IMR-90 (cell line): ENCODE data around the gene FGF12. TPM values are rescaled to one million over a fixed set of nuclear protein-coding genes. Genes with fewer than 3 reads are reported as not detected.

Experiments
- ATAC-seq: fragments of 200-7000 bp; cut with Tn5 transposase; 2 replicates; pipeline ENCODE4 v1.9.1; 2020; ENCODE audit warnings: low read depth, mild to moderate bottlenecking, moderate library complexity
- BruUV-seq: library from RNA; stranded (reverse); fragments of 400-500 nt; replicated peaks from 2 replicates; lab custom pipeline; 2021; lab: Mats Ljungman, UMichigan
- CTCF ChIA-PET: fragments of 300-600 bp; formaldehyde crosslinking; extraction: SDS; loops from one replicate; lab custom pipeline; 2021; ENCODE audit warnings: antibody characterized with exemption; lab: Yijun Ruan, JAX
- POLR2A ChIA-PET: fragments of 300-600 bp; sonication (Branson Sonifier 250); formaldehyde crosslinking; loops from one replicate; lab custom pipeline; 2022; ENCODE audit warnings: antibody characterized with exemption; ENCODE audit not compliant: unreplicated experiment; lab: Charles Lee
- DNase-seq: peaks from one replicate; pipeline ENCODE4 v3.0.0; 2013
- H2AFZ ChIP-seq: replicated peaks from 2 replicates; pipeline ENCODE3; 2013; ENCODE audit warnings: low read length, mild to moderate bottlenecking; ENCODE audit not compliant: poor library complexity
- H2AK5ac ChIP-seq: 2 replicates; pipeline ENCODE4 v1.6.1; 2013; ENCODE audit warnings: low read depth, low read length, inconsistent platforms
- H2AK9ac ChIP-seq: replicated peaks from 2 replicates; pipeline ENCODE3; 2013; ENCODE audit warnings: mild to moderate bottlenecking, low read depth, low read length, moderate library complexity; ENCODE audit not compliant: poor library complexity
- H2BK120ac ChIP-seq: 2 replicates; pipeline ENCODE4 v1.6.1; 2013; ENCODE audit warnings: low read depth, low read length, inconsistent platforms
- H2BK15ac ChIP-seq: 3 replicates; pipeline ENCODE4 v1.6.1; 2013; ENCODE audit warnings: low read depth, low read length, inconsistent platforms
- H2BK20ac ChIP-seq: 2 replicates; pipeline ENCODE4 v1.6.1; 2013; ENCODE audit warnings: low read depth, mild to moderate bottlenecking, inconsistent platforms, low read length, moderate library complexity
- H2BK5ac ChIP-seq: 2 replicates; pipeline ENCODE4 v1.6.1; 2013; ENCODE audit warnings: mild to moderate bottlenecking, low read depth, low read length, inconsistent platforms; ENCODE audit not compliant: poor library complexity, severe bottlenecking
- H3K14ac ChIP-seq: replicated peaks from 2 replicates; pipeline ENCODE4 v1.6.1; 2013; ENCODE audit warnings: low read depth, low read length, inconsistent platforms
- H3K18ac ChIP-seq: 2 replicates; pipeline ENCODE4 v1.6.1; 2013; ENCODE audit warnings: low read depth, low read length, control low read depth
- H3K23ac ChIP-seq: 2 replicates; pipeline ENCODE4 v1.6.1; 2013; ENCODE audit warnings: low read depth, low read length, inconsistent platforms
- H3K27ac ChIP-seq: 2 replicates; pipeline ENCODE4 v1.5.1; 2013; ENCODE audit warnings: mild to moderate bottlenecking, control low read depth, low read length; ENCODE audit not compliant: insufficient read depth
- H3K27me3 ChIP-seq: 2 replicates; pipeline ENCODE4 v1.6.1; 2013; ENCODE audit warnings: low read length; ENCODE audit not compliant: control insufficient read depth, insufficient read depth
- H3K36me3 ChIP-seq: 2 replicates; pipeline ENCODE4 v1.6.1; 2013; ENCODE audit warnings: low read length, mixed read lengths; ENCODE audit not compliant: control insufficient read depth, insufficient read depth
- H3K4ac ChIP-seq: 2 replicates; pipeline ENCODE4 v1.6.1; 2013; ENCODE audit warnings: low read depth, low read length, inconsistent platforms
- H3K4me1 ChIP-seq: 2 replicates; pipeline ENCODE4 v1.6.1; 2013; ENCODE audit warnings: low read length, mixed read lengths; ENCODE audit not compliant: control insufficient read depth, insufficient read depth
- H3K4me2 ChIP-seq: 2 replicates; pipeline ENCODE4 v1.6.1; 2013; ENCODE audit warnings: low read depth, mild to moderate bottlenecking, control low read depth, low read length, moderate library complexity
- H3K4me3 ChIP-seq: 2 replicates; pipeline ENCODE4 v1.5.1; 2013; ENCODE audit warnings: low read depth, mild to moderate bottlenecking, control low read depth, low read length, moderate library complexity; ENCODE audit not compliant: insufficient read depth
- H3K56ac ChIP-seq: 2 replicates; pipeline ENCODE4 v1.6.1; 2013; ENCODE audit warnings: low read length, inconsistent platforms; ENCODE audit not compliant: insufficient read depth; ENCODE audit errors: extremely low read depth
- H3K79me1 ChIP-seq, 2 experiments: 2 replicates each; pipeline ENCODE4 v1.6.1; 2013; ENCODE audit warnings: low read length in 2 of 2, inconsistent platforms in 1 of 2, low read depth in 1 of 2
- H3K9ac ChIP-seq: 2 replicates; pipeline ENCODE4 v1.6.1; 2013; ENCODE audit warnings: low read depth, low read length, control low read depth
- H3K9me1 ChIP-seq: 2 replicates; pipeline ENCODE4 v1.6.1; 2013; ENCODE audit warnings: low read length, inconsistent platforms; ENCODE audit not compliant: insufficient read depth
- H3K9me3 ChIP-seq: 2 replicates; pipeline ENCODE4 v1.6.1; 2013; ENCODE audit warnings: low read length; ENCODE audit not compliant: control insufficient read depth, insufficient read depth
- H4K20me1 ChIP-seq: 2 replicates; pipeline ENCODE4 v1.6.1; 2013; ENCODE audit warnings: low read length, inconsistent platforms; ENCODE audit not compliant: insufficient read depth
- H4K5ac ChIP-seq: 2 replicates; pipeline ENCODE4 v1.6.1; 2013; ENCODE audit warnings: mild to moderate bottlenecking, low read depth, low read length, control low read depth
- H4K8ac ChIP-seq, 2 experiments: 2 replicates each; pipeline ENCODE4 v1.6.1; 2013; ENCODE audit warnings: low read depth in 2 of 2, low read length in 2 of 2, control low read depth in 1 of 2, inconsistent platforms in 1 of 2
- H4K91ac ChIP-seq: 2 replicates; pipeline ENCODE4 v1.6.1; 2013; ENCODE audit warnings: low read depth, low read length, inconsistent platforms; ENCODE audit not compliant: insufficient read depth
- CHD1 ChIP-seq: IDR thresholded peaks from 2 replicates; pipeline ENCODE4 v1.6.1; 2012; ENCODE audit warnings: low read depth, low read length, improper control_type of control experiment
- MAZ ChIP-seq: IDR thresholded peaks from 2 replicates; pipeline ENCODE4 v1.6.1; 2012; ENCODE audit warnings: low read depth, mild to moderate bottlenecking, low read length, improper control_type of control experiment, moderate library complexity, borderline replicate concordance
- MXI1 ChIP-seq: IDR thresholded peaks from 2 replicates; pipeline ENCODE4 v1.6.1; 2012; ENCODE audit warnings: low read depth, mild to moderate bottlenecking, low read length, moderate library complexity, borderline replicate concordance
- NFE2L2 ChIP-seq: fragments of 150-350 bp; IDR thresholded peaks from 2 replicates; pipeline ENCODE4 v1.6.1; 2016; ENCODE audit warnings: low read depth, mild to moderate bottlenecking, low read length
- POLR2A ChIP-seq: IDR thresholded peaks from 2 replicates; pipeline ENCODE4 v1.6.1; 2012; ENCODE audit warnings: mild to moderate bottlenecking, low read depth, low read length
- RFX5 ChIP-seq: IDR thresholded peaks from 2 replicates; pipeline ENCODE4 v1.8.0; 2012; ENCODE audit warnings: low read depth, mild to moderate bottlenecking, low read length, moderate library complexity
- USF2 ChIP-seq: fragments of 150-350 bp; IDR thresholded peaks from 2 replicates; pipeline ENCODE4 v1.6.1; 2017; ENCODE audit warnings: mild to moderate bottlenecking, antibody characterized with exemption, low read length, low read depth
- WGBS, 2 experiments: methylation state at CpG; one replicate each; pipeline versions ENCODE4 v1.1.5 to v1.1.7; 2013; ENCODE audit warnings: missing lambda C conversion rate in 2 of 2; ENCODE audit not compliant: insufficient read length in 1 of 2; ENCODE audit errors: extremely low coverage in 2 of 2; 5-methylcytosine and 5-hydroxymethylcytosine counted together
- dilution Hi-C: fragments of 300-500 bp; cut with HindIII; formaldehyde crosslinking; loops from one replicate; pipeline ENCODE4 v1.14.3; 2018; ENCODE audit warnings: low sequenced_read_pairs; ENCODE audit not compliant: unreplicated experiment
- in situ Hi-C: fragments of 300-500 bp; cut with MboI; formaldehyde crosslinking; loops from 3 replicates; pipeline ENCODE4 v1.14.3; 2019; ENCODE audit warnings: low sequenced_read_pairs, inconsistent platforms, mixed read lengths
- intact Hi-C: fragments of 100-400 bp; cut with micrococcal nuclease; formaldehyde crosslinking; loops from 2 replicates; pipeline ENCODE4 v1.10.0; 2022
- polyA plus RNA-seq, 3 experiments: library from polyadenylated mRNA; depleted of rRNA; stranded (reverse); fragments of >200 nt; gene quantifications; 2 replicates each; pipeline ENCODE4 v1.2.3, GENCODE V29; 2012; ENCODE audit warnings: low replicate concordance in 1 of 3
- total RNA-seq: library from RNA; depleted of rRNA; stranded (reverse); fragments of >200 nt; gene quantifications from 2 replicates; pipeline ENCODE4 v1.2.3, GENCODE V29; 2012

FGF12 gene
- total and polyA plus RNA-seq, 2 of the 4 experiments (the other 2 are of a cell fraction) = not detected

DNA sequence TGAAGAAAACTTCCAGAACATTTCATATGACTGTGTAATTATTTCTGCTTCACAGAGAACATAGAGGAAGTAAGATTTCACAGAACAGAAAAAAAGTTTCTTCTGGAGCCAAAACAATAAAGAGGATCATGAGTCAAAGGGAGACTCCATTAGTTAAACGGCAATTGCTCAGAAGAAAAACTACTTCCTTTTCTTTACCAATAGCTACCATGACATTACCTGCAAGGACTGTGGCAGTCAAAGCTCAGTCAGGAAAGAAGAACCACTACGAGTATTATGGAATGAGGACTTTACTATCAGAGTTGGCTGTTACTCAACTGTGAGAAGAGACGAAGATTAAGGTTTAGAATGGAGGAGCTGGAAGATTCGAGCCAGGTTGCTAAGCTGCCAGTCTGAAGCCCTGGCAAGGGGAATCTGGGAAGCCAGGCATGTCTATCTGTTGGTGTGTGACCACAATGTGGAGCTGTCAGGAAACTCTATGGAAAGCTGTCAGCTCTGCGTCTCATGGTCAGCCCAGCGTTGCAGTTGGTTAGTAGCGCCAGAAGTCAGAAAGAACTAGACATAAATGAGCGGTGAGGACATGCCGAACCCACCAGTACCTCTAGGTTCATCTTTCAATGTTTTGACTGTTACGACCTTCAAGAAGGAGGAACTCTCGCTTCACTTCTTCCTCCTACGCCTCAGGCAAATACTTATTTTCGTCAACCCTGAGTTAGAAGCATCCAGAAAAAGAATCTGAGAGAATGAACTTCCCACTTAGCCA lies 604.3 kb downstream of the FGF12 start:
- Histone ChIP-seq H3K9me1 (no peaks in the 10 kb centered on the region), H3K18ac (no peak overlapping the region), H3K9me3 (peaks cover 5% of the 10 kb centered on the region), H3K56ac (no peak overlapping the region), H2AK9ac (no peak overlapping the region), H2AK5ac (no peak overlapping the region), H2BK20ac (no peak overlapping the region), H3K27me3 (no peaks in the 10 kb centered on the region), H2AFZ (no peak overlapping the region), H3K27ac (no peak overlapping the region), H4K20me1 (no peaks in the 10 kb centered on the region), H3K4me3 (no peak overlapping the region), H3K14ac (no peak overlapping the region), H4K8ac (no peak overlapping the region), H2BK15ac (no peak overlapping the region), H3K4me2 (no peak overlapping the region), H3K79me1 (no peaks in the 10 kb centered on the region), H3K9ac (no peak overlapping the region), H2BK5ac (no peak overlapping the region), H3K23ac (no peak overlapping the region), H4K5ac (no peak overlapping the region), H3K36me3 (no peaks in the 10 kb centered on the region), H4K91ac (no peak overlapping the region), H2BK120ac (no peak overlapping the region), H3K4me1 (no peaks in the 10 kb centered on the region), H3K4ac (no peak overlapping the region)
- ATAC-seq (no peak), DNase-seq (no peak)
- TF ChIP-seq RFX5 (no peak), USF2 (no peak), POLR2A (no peak), MAZ (no peak), CHD1 (no peak), MXI1 (no peak), NFE2L2 (no peak)
- ChIA-PET POLR2A (no interaction called here), CTCF (no interaction called here)
- no TSS peak for BruUV-seq
- WGBS, 2 experiments = 48% methylated on average over 2 of the region's 13 CpGs; no CpG with 5 or more reads in 1 of the 2 experiments
- in situ Hi-C loops (no loop called here), dilution Hi-C loops (no loop called here), intact Hi-C loops (no loop called here)
